K562 (cell line): ENCODE results near the gene PADI1. TPM values are rescaled to one million over a fixed set of nuclear protein-coding genes. Genes with fewer than 3 reads are reported as not detected.

Source experiments
- ATAC-seq: fragments of 200-7000 bp; cut with Tn5 transposase; 3 replicates; pipeline ENCODE4 v1.9.1; 2020; ENCODE audit warnings: moderate library complexity
- BruUV-seq: library from RNA; stranded (reverse); fragments of 400-500 nt; replicated peaks from 2 replicates; lab custom pipeline; 2021; lab: Mats Ljungman, UMichigan
- CTCF ChIA-PET: fragments of 300-600 bp; formaldehyde crosslinking; extraction: SDS; loops from one replicate; lab custom pipeline; 2021; ENCODE audit warnings: low intra/inter-chr PET ratio; lab: Yijun Ruan, JAX
- POLR2A ChIA-PET: fragments of 300-600, 350-650 bp; sonication (Branson Sonifier 250); formaldehyde crosslinking; extraction: SDS; loops from one replicate; lab custom pipeline; 2021; ENCODE audit warnings: antibody characterized with exemption, inconsistent platforms; lab: Yijun Ruan, JAX
- DNase-seq, 4 experiments: peaks; one replicate each; pipeline versions ENCODE4 v3.0.0 to v3.0.0-alpha.2; 2011 to 2018; ENCODE audit warnings: low spot score in 3 of 4, mixed read lengths in 3 of 4; ENCODE audit errors: extremely low read depth in 1 of 4
- FAIRE-seq: peaks from 2 replicates; lab custom pipeline; 2011; peaks lifted over from hg19 to GRCh38; lab: Jason Lieb, UNC
- H2AFZ ChIP-seq: 2 replicates; pipeline ENCODE4 v1.6.0; 2011; ENCODE audit warnings: low read depth, low read length, control low read depth, inconsistent platforms
- H3K27ac ChIP-seq: fragments of 200-600 bp; 3 replicates; pipeline ENCODE4 v1.8.0; 2011; ENCODE audit warnings: low read depth, mild to moderate bottlenecking, control low read depth, inconsistent platforms, low read length, moderate library complexity, mixed read lengths; ENCODE audit errors: extremely low read depth
- H3K27me3 ChIP-seq, 2 experiments: fragments of 300-600 bp in 1 of 2; 2 replicates in 1 of 2; 3 replicates in 1 of 2; pipeline versions ENCODE4 v1.6.0 to v1.8.0; 2011; ENCODE audit warnings: inconsistent platforms in 2 of 2, low read length in 2 of 2, mild to moderate bottlenecking in 1 of 2, mixed read lengths in 1 of 2, moderate library complexity in 1 of 2; ENCODE audit not compliant: control insufficient read depth in 2 of 2, insufficient read depth in 2 of 2
- H3K36me3 ChIP-seq: fragments of 300-600 bp; 3 replicates; pipeline ENCODE4 v1.8.0; 2011; ENCODE audit warnings: mild to moderate bottlenecking, low read length, inconsistent platforms; ENCODE audit not compliant: control insufficient read depth, insufficient read depth
- H3K4me1 ChIP-seq, 2 experiments: fragments of 200-600 bp in 1 of 2; replicated peaks in 1 of 2; 2 replicates in 1 of 2; 3 replicates in 1 of 2; pipeline versions ENCODE4 v1.5.1 to v1.8.0; 2011; ENCODE audit warnings: inconsistent platforms in 2 of 2, low read length in 2 of 2, mild to moderate bottlenecking in 1 of 2, mixed read lengths in 1 of 2, moderate library complexity in 1 of 2; ENCODE audit not compliant: control insufficient read depth in 2 of 2, insufficient read depth in 2 of 2
- H3K4me2 ChIP-seq: 2 replicates; pipeline ENCODE4 v1.6.1; 2011; ENCODE audit warnings: low read length, control low read depth, inconsistent platforms, mixed read lengths; ENCODE audit not compliant: insufficient read depth
- H3K4me3 ChIP-seq: fragments of 200-600 bp; sonication (generic), shearing (Covaris generic); 2 replicates; pipeline ENCODE4 v1.5.1; 2016; ENCODE audit warnings: control low read depth, inconsistent platforms
- H3K79me2 ChIP-seq: fragments of 200-600 bp; 3 replicates; pipeline ENCODE4 v1.8.0; 2011; ENCODE audit warnings: low read length, inconsistent platforms; ENCODE audit not compliant: control insufficient read depth, insufficient read depth
- H3K9ac ChIP-seq, 2 experiments: 2 replicates each; pipeline versions ENCODE4 v1.6.0 to v1.6.1; 2011; ENCODE audit warnings: low read depth in 2 of 2, low read length in 2 of 2, control low read depth in 1 of 2, inconsistent platforms in 1 of 2, mild to moderate bottlenecking in 1 of 2, mixed read lengths in 1 of 2; ENCODE audit not compliant: insufficient read depth in 1 of 2
- H3K9me1 ChIP-seq: one replicate; pipeline ENCODE4 v1.6.0; 2011; ENCODE audit warnings: inconsistent platforms, mild to moderate bottlenecking, low read length, moderate library complexity; ENCODE audit not compliant: control insufficient read depth, insufficient read depth
- H3K9me3 ChIP-seq: replicated peaks from 2 replicates; pipeline ENCODE4 v1.5.1; 2011; ENCODE audit warnings: low read depth, low read length, inconsistent platforms; ENCODE audit not compliant: control insufficient read depth, insufficient read depth
- H4K20me1 ChIP-seq: replicated peaks from 2 replicates; pipeline ENCODE4 v1.6.1; 2011; ENCODE audit warnings: low read length, inconsistent platforms, mixed read lengths; ENCODE audit not compliant: control insufficient read depth, insufficient read depth
- BCOR ChIP-seq: fragments of 450-650 bp; IDR thresholded peaks from 2 replicates; pipeline ENCODE4 v1.6.1; 2016
- CEBPB ChIP-seq: fragments of 450-650 bp; IDR thresholded peaks from 2 replicates; pipeline ENCODE4 v1.6.1; 2016; ENCODE audit warnings: missing genetic modification characterization, missing compliant biosample characterization
- CHD4 ChIP-seq: fragments of 200-600 bp; sonication (generic); IDR thresholded peaks from 3 replicates; pipeline ENCODE4 v1.6.1; 2012; ENCODE audit warnings: low read depth, mild to moderate bottlenecking, mixed read lengths, low read length, inconsistent platforms; ENCODE audit not compliant: insufficient read depth, insufficient replicate concordance, poor library complexity, severe bottlenecking
- EGR1 ChIP-seq: fragments of 450-650 bp; conservative IDR thresholded peaks from 2 replicates; pipeline ENCODE4 v1.6.1; 2017; ENCODE audit warnings: mild to moderate bottlenecking
- ESRRA ChIP-seq: fragments of 450-650 bp; IDR thresholded peaks from 2 replicates; pipeline ENCODE4 v1.6.1; 2014; ENCODE audit warnings: low read depth, mild to moderate bottlenecking, moderate library complexity, borderline replicate concordance
- FOXJ2 ChIP-seq: fragments of 200-800 bp; sonication (Bioruptor generic); IDR thresholded peaks from 2 replicates; pipeline ENCODE4 v1.6.1; 2016; ENCODE audit warnings: missing genetic modification characterization, missing compliant biosample characterization
- KDM1A ChIP-seq, 2 experiments: fragments of 450-650 bp; IDR thresholded peaks; 2 replicates each; pipeline ENCODE4 v1.6.1; 2016; ENCODE audit warnings: mild to moderate bottlenecking in 2 of 2
- KLF1 ChIP-seq: fragments of 450-650 bp; IDR thresholded peaks from 2 replicates; pipeline ENCODE4 v1.6.1; 2016; ENCODE audit warnings: missing genetic modification characterization, missing compliant biosample characterization
- PHB2 ChIP-seq: fragments of 450-650 bp; IDR thresholded peaks from 2 replicates; pipeline ENCODE4 v1.6.1; 2017; ENCODE audit warnings: low read depth
- PML ChIP-seq: IDR thresholded peaks from 2 replicates; pipeline ENCODE4 v1.6.1; 2012; ENCODE audit warnings: low read length, inconsistent platforms
- RBM25 ChIP-seq: fragments of 200-400 bp; formaldehyde crosslinking; IDR thresholded peaks from 2 replicates; pipeline ENCODE4 v1.6.1; 2018; ENCODE audit warnings: low read length, low read depth, moderate library complexity; ENCODE audit not compliant: severe bottlenecking
- ZFX ChIP-seq: sonication (generic); formaldehyde crosslinking; IDR thresholded peaks from 2 replicates; pipeline ENCODE4 v1.8.0; 2022; ENCODE audit warnings: mild to moderate bottlenecking, missing genetic modification reagents, moderate library complexity
- ZNF668 ChIP-seq: fragments of 250-450 bp; sonication (Bioruptor Pico); IDR thresholded peaks from 2 replicates; pipeline ENCODE4 v1.8.0; 2022; ENCODE audit warnings: mild to moderate bottlenecking, inconsistent platforms
- WGBS: fragments of 100-300 bp; shearing (Covaris generic); methylation state at CpG from one replicate; pipeline ENCODE4 v1.1.6; 2016; ENCODE audit warnings: low coverage, mixed read lengths; ENCODE audit not compliant: insufficient coverage; ENCODE audit errors: missing lambda C conversion rate; 5-methylcytosine and 5-hydroxymethylcytosine counted together
- in situ Hi-C: fragments of 300-500 bp; cut with MboI; formaldehyde crosslinking; loops from 4 replicates; pipeline ENCODE4 v1.15.0; 2018; ENCODE audit warnings: inconsistent platforms, mixed read lengths
- intact Hi-C: fragments of 100-400 bp; cut with micrococcal nuclease; formaldehyde crosslinking; loops from 2 replicates; pipeline ENCODE4 v1.14.2; 2022
- polyA plus RNA-seq, 8 experiments: library from polyadenylated mRNA; depleted of rRNA in 4 of 8; stranded (reverse) in 5 of 8; unstranded in 3 of 8; fragments of >200 nt; fragmentation: Nextera tagmentation in 2 of 8; fragmentation: Illumina TruSeq in 1 of 8; extraction: Ambion mirVana in 2 of 8; extraction: Trizol in 1 of 8; gene quantifications; 2 replicates each; pipeline versions ENCODE4 v1.2.1 to v1.2.3, GENCODE V29; 2011 to 2014; ENCODE audit warnings: inconsistent platforms in 1 of 8, missing spikeins in 1 of 8
- total RNA-seq, 7 experiments: library from RNA; depleted of rRNA in 6 of 7; stranded (reverse); fragments of >200 nt in 6 of 7; fragmentation: Illumina TruSeq in 2 of 7; extraction: Trizol in 2 of 7; gene quantifications; 2 replicates each; pipeline versions ENCODE4 v1.2.1 to v1.2.3, GENCODE V29; 2011 to 2021; ENCODE audit warnings: low replicate concordance in 1 of 7
- TF ChIP-seq, protein P1 (sequence below): fragments of 450-650 bp; formaldehyde crosslinking; IDR thresholded peaks from 2 replicates; pipeline ENCODE4 v1.4.0; 2020; ENCODE audit warnings: mild to moderate bottlenecking, moderate library complexity
- TF ChIP-seq, protein P2 (sequence below), 2 experiments: fragments of 450-650 bp in 1 of 2; sonication (generic) in 1 of 2; formaldehyde crosslinking; conservative IDR thresholded peaks; 2 replicates each; pipeline versions ENCODE4 v1.4.0 to v1.8.1; 2020 to 2022; ENCODE audit warnings: mild to moderate bottlenecking in 1 of 2, missing genetic modification reagents in 1 of 2
- TF ChIP-seq, protein P3 (sequence below), 3 experiments: fragments of 200-800 bp in 1 of 3; sonication (Bioruptor generic) in 1 of 3; sonication (generic) in 1 of 3; formaldehyde crosslinking in 1 of 3; IDR thresholded peaks; 2 replicates each; pipeline versions ENCODE4 v1.6.1 to v1.8.0; 2016 to 2022; ENCODE audit warnings: mild to moderate bottlenecking in 2 of 3, missing compliant biosample characterization in 2 of 3, missing genetic modification characterization in 2 of 3, missing genetic modification reagents in 1 of 3
- TF ChIP-seq, protein P4 (sequence below): sonication (generic); formaldehyde crosslinking; IDR thresholded peaks from 2 replicates; pipeline ENCODE4 v1.8.1; 2023; ENCODE audit warnings: mild to moderate bottlenecking, missing genetic modification reagents

PADI1 gene
- total and polyA plus RNA-seq, 9 of the 15 experiments (the other 6 are each of a cell fraction or from before 2014, with no cell fraction given): not detected

DNA sequence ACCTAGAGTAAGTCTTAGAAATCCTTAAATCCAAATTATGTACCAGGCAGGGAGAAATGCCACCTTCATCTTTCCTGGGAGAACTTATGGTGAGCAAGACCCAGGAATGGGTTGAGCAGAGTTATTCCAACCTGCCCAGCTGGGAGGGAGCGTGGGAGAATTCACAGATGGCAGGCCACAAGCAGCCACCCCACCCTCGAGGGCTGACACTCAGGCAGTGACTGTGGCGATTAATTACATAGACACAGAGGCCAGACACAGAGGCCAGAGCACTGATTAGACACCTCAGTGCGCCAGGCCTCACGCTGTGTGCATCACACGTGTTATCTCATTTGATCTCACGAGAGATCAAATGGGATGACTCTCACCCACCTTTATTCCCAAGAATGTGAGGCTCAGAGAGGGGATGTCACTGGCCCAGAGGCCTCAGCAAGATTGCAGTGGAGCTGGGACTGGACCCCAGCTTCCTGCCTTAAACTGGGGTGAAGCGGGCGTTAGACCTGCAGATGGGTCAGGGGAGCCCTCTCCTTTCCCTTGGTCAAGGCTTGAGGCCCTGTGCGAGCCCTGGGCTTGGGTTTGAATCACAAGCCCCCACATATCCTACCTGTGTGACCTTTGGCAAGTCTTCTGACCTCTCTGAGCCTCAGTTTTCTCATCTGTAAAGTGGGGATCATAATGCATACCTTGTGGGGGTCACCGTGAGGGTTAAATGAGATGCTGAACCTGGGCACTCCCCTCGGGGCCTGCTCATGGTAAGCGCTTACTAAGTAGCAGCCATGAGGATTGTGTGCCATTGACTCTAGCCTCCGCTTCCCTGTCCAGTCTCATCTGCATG, 74.3 kb downstream of the PADI1 start:
- peaks cover 16 to 68% of the 10 kb centered on the region in 2 experiments for H3K27me3 ChIP-seq
- H4K20me1 ChIP-seq: peaks cover 24% of the 10 kb centered on the region
- FAIRE-seq (no peak), ATAC-seq (no peak), DNase-seq (no peak)
- H3K36me3 ChIP-seq: no peaks in the 10 kb centered on the region
- H3K27ac ChIP-seq: no peak overlapping the region
- H3K9ac ChIP-seq: no peak overlapping the region
- no peak overlapping the region for H3K4me3 ChIP-seq
- intact Hi-C loops: no loop called here
- WGBS: 4% methylated on average over 14 of the region's 14 CpGs
- H3K79me2 ChIP-seq: no peaks in the 10 kb centered on the region
- H3K9me3 ChIP-seq: no peaks in the 10 kb centered on the region
- peaks cover 3% of the 10 kb centered on the region for H3K9me1 ChIP-seq
- in situ Hi-C loops: no loop called here
- H3K4me2 ChIP-seq: no peak overlapping the region
- CTCF ChIA-PET: no interaction called here
- POLR2A ChIA-PET: no interaction called here
- no TSS peak for BruUV-seq
- H2AFZ ChIP-seq: no peak overlapping the region
- 0 out of 5 replicates have a peak, but pooled peaks cover 0 to 2% of the 10 kb centered on the region in 2 experiments for H3K4me1 ChIP-seq
- TF ChIP-seq ZFX (CRISPR knock-in tag): no peak
- TF ChIP-seq RBM25: peak; percentile 54
- TF ChIP-seq, protein P1, sequence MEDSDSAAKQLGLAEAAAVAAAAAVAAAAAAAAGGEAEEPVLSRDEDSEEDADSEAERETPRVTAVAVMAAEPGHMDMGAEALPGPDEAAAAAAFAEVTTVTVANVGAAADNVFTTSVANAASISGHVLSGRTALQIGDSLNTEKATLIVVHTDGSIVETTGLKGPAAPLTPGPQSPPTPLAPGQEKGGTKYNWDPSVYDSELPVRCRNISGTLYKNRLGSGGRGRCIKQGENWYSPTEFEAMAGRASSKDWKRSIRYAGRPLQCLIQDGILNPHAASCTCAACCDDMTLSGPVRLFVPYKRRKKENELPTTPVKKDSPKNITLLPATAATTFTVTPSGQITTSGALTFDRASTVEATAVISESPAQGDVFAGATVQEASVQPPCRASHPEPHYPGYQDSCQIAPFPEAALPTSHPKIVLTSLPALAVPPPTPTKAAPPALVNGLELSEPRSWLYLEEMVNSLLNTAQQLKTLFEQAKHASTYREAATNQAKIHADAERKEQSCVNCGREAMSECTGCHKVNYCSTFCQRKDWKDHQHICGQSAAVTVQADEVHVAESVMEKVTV (CRISPR knock-in tag): no peak
- peak in 1 of 2 experiments; percentile 24; a peak in 1 of 4 replicates for TF ChIP-seq KDM1A (IDR thresholded peaks at IDR 0.05)
- no peak for TF ChIP-seq KLF1 (tag)
- TF ChIP-seq PHB2: no peak
- no peak for TF ChIP-seq ZNF668 (CRISPR knock-in tag)
- TF ChIP-seq PML: no peak
- peak; percentile 40; the same call in 1 of the 2 replicates for TF ChIP-seq BCOR
- TF ChIP-seq FOXJ2 (tag): no peak
- peak; percentile 80 for TF ChIP-seq ESRRA
- TF ChIP-seq, protein P2, sequence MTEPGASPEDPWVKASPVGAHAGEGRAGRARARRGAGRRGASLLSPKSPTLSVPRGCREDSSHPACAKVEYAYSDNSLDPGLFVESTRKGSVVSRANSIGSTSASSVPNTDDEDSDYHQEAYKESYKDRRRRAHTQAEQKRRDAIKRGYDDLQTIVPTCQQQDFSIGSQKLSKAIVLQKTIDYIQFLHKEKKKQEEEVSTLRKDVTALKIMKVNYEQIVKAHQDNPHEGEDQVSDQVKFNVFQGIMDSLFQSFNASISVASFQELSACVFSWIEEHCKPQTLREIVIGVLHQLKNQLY (CRISPR knock-in tag; conservative IDR thresholded peaks at IDR 0.05): no peak
- TF ChIP-seq, protein P3, sequence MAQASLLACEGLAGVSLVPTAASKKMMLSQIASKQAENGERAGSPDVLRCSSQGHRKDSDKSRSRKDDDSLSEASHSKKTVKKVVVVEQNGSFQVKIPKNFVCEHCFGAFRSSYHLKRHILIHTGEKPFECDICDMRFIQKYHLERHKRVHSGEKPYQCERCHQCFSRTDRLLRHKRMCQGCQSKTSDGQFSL (CRISPR knock-in tag; IDR thresholded peaks at IDR 0.05): no peak
- TF ChIP-seq, protein P3 (tag; IDR thresholded peaks at IDR 0.05): no peak
- TF ChIP-seq CHD4: no peak
- TF ChIP-seq CEBPB (tag): no peak
- no peak for TF ChIP-seq EGR1
- TF ChIP-seq, protein P4, sequence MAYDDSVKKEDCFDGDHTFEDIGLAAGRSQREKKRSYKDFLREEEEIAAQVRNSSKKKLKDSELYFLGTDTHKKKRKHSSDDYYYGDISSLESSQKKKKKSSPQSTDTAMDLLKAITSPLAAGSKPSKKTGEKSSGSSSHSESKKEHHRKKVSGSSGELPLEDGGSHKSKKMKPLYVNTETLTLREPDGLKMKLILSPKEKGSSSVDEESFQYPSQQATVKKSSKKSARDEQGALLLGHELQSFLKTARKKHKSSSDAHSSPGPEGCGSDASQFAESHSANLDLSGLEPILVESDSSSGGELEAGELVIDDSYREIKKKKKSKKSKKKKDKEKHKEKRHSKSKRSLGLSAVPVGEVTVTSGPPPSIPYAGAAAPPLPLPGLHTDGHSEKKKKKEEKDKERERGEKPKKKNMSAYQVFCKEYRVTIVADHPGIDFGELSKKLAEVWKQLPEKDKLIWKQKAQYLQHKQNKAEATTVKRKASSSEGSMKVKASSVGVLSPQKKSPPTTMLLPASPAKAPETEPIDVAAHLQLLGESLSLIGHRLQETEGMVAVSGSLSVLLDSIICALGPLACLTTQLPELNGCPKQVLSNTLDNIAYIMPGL (CRISPR knock-in tag): no peak
